Lung (tissue), 12 donors: Measurements from ENCODE around the gene IL16. TPM values are rescaled to one million over a fixed set of nuclear protein-coding genes. Genes with fewer than 3 reads are reported as not detected.

Experiments used
- ATAC-seq: fragments of 200-7000 bp; cut with Tn5 transposase; one replicate; pipeline ENCODE4 v1.9.1; 2020; ENCODE audit warnings: moderate number of reproducible peaks; ENCODE audit not compliant: insufficient read depth, low FRiP score
- DNase-seq, 3 donors: peaks; one replicate each; pipeline ENCODE4 v3.0.0-alpha.2; 2013 to 2017
- H3K27ac ChIP-seq, 2 donors: one replicate each; pipeline ENCODE4 v1.5.1; 2013; ENCODE audit warnings: mild to moderate bottlenecking in 2 of 2, moderate library complexity in 2 of 2, control low read depth in 1 of 2, inconsistent platforms in 1 of 2, low read depth in 1 of 2, low read length in 1 of 2
- H3K27me3 ChIP-seq, 3 donors: one replicate each; pipeline ENCODE4 v1.5.1; 2013; ENCODE audit warnings: low read length in 2 of 3; ENCODE audit not compliant: control insufficient read depth in 3 of 3, insufficient read depth in 3 of 3
- H3K36me3 ChIP-seq, 4 donors: one replicate each; pipeline ENCODE4 v1.5.1; 2013; ENCODE audit warnings: low read length in 4 of 4, mild to moderate bottlenecking in 1 of 4, moderate library complexity in 1 of 4; ENCODE audit not compliant: control insufficient read depth in 4 of 4, insufficient read depth in 4 of 4
- H3K4me1 ChIP-seq, 5 donors: one replicate each; pipeline ENCODE4 v1.5.1; 2013; ENCODE audit warnings: low read length in 5 of 5, mild to moderate bottlenecking in 2 of 5, moderate library complexity in 1 of 5; ENCODE audit not compliant: control insufficient read depth in 5 of 5, insufficient read depth in 5 of 5
- H3K4me3 ChIP-seq: one replicate; pipeline ENCODE4 v1.5.1; 2013; ENCODE audit warnings: mild to moderate bottlenecking, control low read depth, moderate library complexity
- H3K9ac ChIP-seq, 2 donors: one replicate each; pipeline ENCODE4 v1.5.1; 2013; ENCODE audit warnings: low read length in 2 of 2, control low read depth in 1 of 2; ENCODE audit not compliant: insufficient read depth in 1 of 2
- H3K9me3 ChIP-seq, 4 donors: one replicate each; pipeline ENCODE4 v1.5.1; 2013; ENCODE audit warnings: low read length in 3 of 4, mild to moderate bottlenecking in 1 of 4, moderate library complexity in 1 of 4; ENCODE audit not compliant: control insufficient read depth in 4 of 4, insufficient read depth in 3 of 4
- CTCF ChIP-seq: IDR thresholded peaks from 2 replicates; pipeline ENCODE4 v1.5.1; 2012; ENCODE audit warnings: mild to moderate bottlenecking; ENCODE audit errors: control extremely low read depth, extremely low read depth
- WGBS, 2 donors: extraction: QIAGEN DNeasy Blood & Tissue Kit; methylation state at CpG; one replicate each; pipeline ENCODE4 v1.1.7; 2013; 5-methylcytosine and 5-hydroxymethylcytosine counted together
- polyA plus RNA-seq, 2 donors: library from polyadenylated mRNA; stranded (reverse); fragments of 200-250 nt; gene quantifications; one replicate each; pipeline ENCODE4 v1.2.1, GENCODE V29; 2013
- total RNA-seq, 2 donors: library from RNA; depleted of rRNA in 1 of 2; stranded (reverse); fragments of >200 nt in 1 of 2; gene quantifications; one replicate each; pipeline ENCODE4 v1.2.1, GENCODE V29; 2014 to 2021
- donor health status: control.
- donor health status: control.
- donor health status: Bipolar disorder and iron deficiency.
- donor health status: healthy.
- donor health status: DM: yes; HTN: yes; CAD: no.

The IL16 gene
- total and polyA plus RNA-seq, 4 donors, result 18.8 to 45.4 (median 24.4) TPM

GRCh38 chr15:81175496-81175895, 21.2 kb upstream of the IL16 start:
- H3K4me1 ChIP-seq, result peaks cover 0 to 6% (median 0%) of the 10 kb centered on the region in 5 donors
- no peaks in the 10 kb centered on the region for H3K27me3 ChIP-seq
- DNase-seq (no peak), ATAC-seq (no peak)
- H3K4me3 ChIP-seq, result no peak overlapping the region
- no peak for TF ChIP-seq CTCF
- no peaks in the 10 kb centered on the region for H3K36me3 ChIP-seq
- H3K9me3 ChIP-seq, result no peaks in the 10 kb centered on the region
- H3K27ac ChIP-seq, result no peak overlapping the region
- 89 to 92% methylated on average over 1 of the region's 1 CpG for WGBS, 2 donors
- H3K9ac ChIP-seq, result no peak overlapping the region

GRCh38 chr15:81176291-81176893, 20.3 kb upstream of the IL16 start:
- Histone ChIP-seq H3K27ac (peak overlapping the region; percentile 37 to 71), H3K9ac (no peak overlapping the region), H3K4me3 (no peak overlapping the region), H3K9me3 (no peaks in the 10 kb centered on the region), H3K36me3 (no peaks in the 10 kb centered on the region), H3K27me3 (no peaks in the 10 kb centered on the region), H3K4me1 (peaks cover 0 to 6% (median 0%) of the 10 kb centered on the region in 5 donors)
- WGBS, 2 donors, result 81 to 87% methylated on average over 16 of the region's 16 CpGs
- no peak for TF ChIP-seq CTCF
- ATAC-seq, result no peak
- peak in 1 of 3 donors; percentile 61 for DNase-seq

GRCh38 chr15:81178365-81178764, 18.3 kb upstream of the IL16 start:
- no peak for ATAC-seq
- no peak for TF ChIP-seq CTCF
- 73 to 84% methylated on average over 2 of the region's 2 CpGs for WGBS, 2 donors

GRCh38 chr15:81181220-81181619, 15.5 kb upstream of the IL16 start:
- ATAC-seq (no peak), DNase-seq (no peak)
- Histone ChIP-seq H3K9ac (no peak overlapping the region), H3K4me1 (peaks cover 0 to 28% (median 3%) of the 10 kb centered on the region in 5 donors), H3K36me3 (peaks cover 0 to 2% (median 0%) of the 10 kb centered on the region in 4 donors), H3K27me3 (peaks cover 0 to 3% (median 0%) of the 10 kb centered on the region in 3 donors), H3K9me3 (no peaks in the 10 kb centered on the region), H3K4me3 (no peak overlapping the region), H3K27ac (peak overlapping the region in 1 of 2 donors; percentile 58)
- WGBS, 2 donors, result 67 to 76% methylated on average over 3 of the region's 3 CpGs
- TF ChIP-seq CTCF, result no peak

More at GRCh38 chr15:81178365-81178764, 18.3 kb upstream of the IL16 start:
- Histone ChIP-seq H3K9me3 (no peaks in the 10 kb centered on the region), H3K4me3 (no peak overlapping the region), H3K27ac (no peak overlapping the region), H3K36me3 (no peaks in the 10 kb centered on the region), H3K9ac (no peak overlapping the region), H3K27me3 (peaks cover 0 to 3% (median 0%) of the 10 kb centered on the region in 3 donors), H3K4me1 (peaks cover 0 to 21% (median 0%) of the 10 kb centered on the region in 5 donors)
- DNase-seq, result no peak
